ENCODE data around the gene EYS. TPM values are rescaled to one million over a fixed set of nuclear protein-coding genes. Genes with fewer than 3 reads are reported as not detected.
A peak's percentile ranks its signal among the peaks of the same experiment; 100 is the strongest.

Gene EYS
- total and polyA plus RNA-seq, 2 of the 13 experiments (the other 11 are each of a cell fraction or from before 2014, with no cell fraction given): 0.04 to 0.07 TPM

GRCh38 chr6:63941747-63942470, 1765.1 kb downstream of the EYS start (continued):
- peak; percentile 46; the same call in 1 of the 2 replicates for TF ChIP-seq MED1 (CRISPR knock-in tag; IDR thresholded peaks at IDR 0.05)
- no peak for TF ChIP-seq KMT2B (CRISPR knock-in tag; IDR thresholded peaks at IDR 0.05)
- TF ChIP-seq MIER3 (CRISPR knock-in tag; IDR thresholded peaks at IDR 0.05; ENCODE audit: borderline replicate concordance): peak; percentile 60; the same call in 1 of the 2 replicates
- TF ChIP-seq ZKSCAN8 (CRISPR knock-in tag; IDR thresholded peaks at IDR 0.05; ENCODE audit: borderline replicate concordance): peak; percentile 64; the same call in 1 of the 2 replicates
- TF ChIP-seq, protein P1, sequence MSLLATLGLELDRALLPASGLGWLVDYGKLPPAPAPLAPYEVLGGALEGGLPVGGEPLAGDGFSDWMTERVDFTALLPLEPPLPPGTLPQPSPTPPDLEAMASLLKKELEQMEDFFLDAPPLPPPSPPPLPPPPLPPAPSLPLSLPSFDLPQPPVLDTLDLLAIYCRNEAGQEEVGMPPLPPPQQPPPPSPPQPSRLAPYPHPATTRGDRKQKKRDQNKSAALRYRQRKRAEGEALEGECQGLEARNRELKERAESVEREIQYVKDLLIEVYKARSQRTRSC (CRISPR knock-in tag; IDR thresholded peaks at IDR 0.05; ENCODE audit: low read depth): no peak
- no peak for TF ChIP-seq SRSF1 (optimal IDR thresholded peaks at IDR 0.05; ENCODE audit: low read depth, low read length)
- TF ChIP-seq NFYB (CRISPR knock-in tag; IDR thresholded peaks at IDR 0.05): no peak
- no peak for TF ChIP-seq BATF2 (CRISPR knock-in tag; IDR thresholded peaks at IDR 0.05)
- TF ChIP-seq NKX3-1 (CRISPR knock-in tag; IDR thresholded peaks at IDR 0.05): no peak
- TF ChIP-seq ZBTB33 (CRISPR knock-in tag; IDR thresholded peaks at IDR 0.05): no peak
- no peak for TF ChIP-seq KLF15 (CRISPR knock-in tag; IDR thresholded peaks at IDR 0.05; ENCODE audit: borderline replicate concordance)
- TF ChIP-seq HNRNPUL1 (IDR thresholded peaks at IDR 0.05; ENCODE audit: low read depth, low read length): no peak
- TF ChIP-seq ZNF281 (CRISPR knock-in tag; IDR thresholded peaks at IDR 0.05; ENCODE audit: borderline replicate concordance): no peak; the same call in 1 of the 2 replicates
- TF ChIP-seq, protein P2, sequence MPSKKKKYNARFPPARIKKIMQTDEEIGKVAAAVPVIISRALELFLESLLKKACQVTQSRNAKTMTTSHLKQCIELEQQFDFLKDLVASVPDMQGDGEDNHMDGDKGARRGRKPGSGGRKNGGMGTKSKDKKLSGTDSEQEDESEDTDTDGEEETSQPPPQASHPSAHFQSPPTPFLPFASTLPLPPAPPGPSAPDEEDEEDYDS (CRISPR knock-in tag; IDR thresholded peaks at IDR 0.05): 0 out of 2 replicates have a peak, but pooled peaks have one; percentile 11
- TF ChIP-seq, protein P3, sequence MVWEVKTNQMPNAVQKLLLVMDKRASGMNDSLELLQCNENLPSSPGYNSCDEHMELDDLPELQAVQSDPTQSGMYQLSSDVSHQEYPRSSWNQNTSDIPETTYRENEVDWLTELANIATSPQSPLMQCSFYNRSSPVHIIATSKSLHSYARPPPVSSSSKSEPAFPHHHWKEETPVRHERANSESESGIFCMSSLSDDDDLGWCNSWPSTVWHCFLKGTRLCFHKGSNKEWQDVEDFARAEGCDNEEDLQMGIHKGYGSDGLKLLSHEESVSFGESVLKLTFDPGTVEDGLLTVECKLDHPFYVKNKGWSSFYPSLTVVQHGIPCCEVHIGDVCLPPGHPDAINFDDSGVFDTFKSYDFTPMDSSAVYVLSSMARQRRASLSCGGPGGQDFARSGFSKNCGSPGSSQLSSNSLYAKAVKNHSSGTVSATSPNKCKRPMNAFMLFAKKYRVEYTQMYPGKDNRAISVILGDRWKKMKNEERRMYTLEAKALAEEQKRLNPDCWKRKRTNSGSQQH (CRISPR knock-in tag; IDR thresholded peaks at IDR 0.05; ENCODE audit: low read depth): no peak
- TF ChIP-seq ZNF788 (CRISPR knock-in tag; IDR thresholded peaks at IDR 0.05; ENCODE audit: borderline replicate concordance): no peak
- peak; percentile 76 for TF ChIP-seq TCF7 (IDR thresholded peaks at IDR 0.05; ENCODE audit: low read depth)
- TF ChIP-seq KLF6 (CRISPR knock-in tag; IDR thresholded peaks at IDR 0.05): 0 out of 2 replicates have a peak, but pooled peaks have one; percentile 16
- TF ChIP-seq XBP1 (CRISPR knock-in tag; IDR thresholded peaks at IDR 0.05): no peak
- no peak for TF ChIP-seq ATF7 (IDR thresholded peaks at IDR 0.05)
- no peak for TF ChIP-seq ATF7 (CRISPR knock-in tag; IDR thresholded peaks at IDR 0.05)
- no peak for TF ChIP-seq JUNB (CRISPR knock-in tag; IDR thresholded peaks at IDR 0.05; ENCODE audit: borderline replicate concordance)
- TF ChIP-seq RBM22 (optimal IDR thresholded peaks at IDR 0.05; ENCODE audit: low read length): no peak

Measured in HepG2 (cell line).